BJ (cell line): ENCODE results near the gene TCF23. TPM values are rescaled to one million over a fixed set of nuclear protein-coding genes. Genes with fewer than 3 reads are reported as not detected.
"Not testable (repeated sequence)": the region's sequence is repeated elsewhere in the genome, so short reads cannot be mapped to it uniquely, and the experiment has no call there.

ENCODE experiments used
- CTCF ChIA-PET: fragments of 350-600 bp; formaldehyde crosslinking; extraction: SDS; loops from one replicate; lab custom pipeline; 2021; ENCODE audit warnings: antibody characterized with exemption, inconsistent platforms; lab: Yijun Ruan, JAX
- POLR2A ChIA-PET: fragments of 300-600 bp; sonication (Branson Sonifier 250); formaldehyde crosslinking; extraction: SDS; loops from one replicate; lab custom pipeline; 2021; ENCODE audit warnings: antibody characterized with exemption; lab: Charles Lee
- DNase-seq: peaks from one replicate; pipeline ENCODE4 v3.0.0-alpha.2; 2011; ENCODE audit warnings: low read depth
- H3K27me3 ChIP-seq: 2 replicates; pipeline ENCODE4 v1.6.0; 2011; ENCODE audit warnings: low read length; ENCODE audit not compliant: control insufficient read depth, insufficient read depth
- H3K36me3 ChIP-seq: 2 replicates; pipeline ENCODE4 v1.5.1; 2011; ENCODE audit warnings: low read length; ENCODE audit not compliant: control insufficient read depth, insufficient read depth
- H3K4me3 ChIP-seq: 2 replicates; pipeline ENCODE4 v1.5.1; 2011; ENCODE audit warnings: low read depth, mild to moderate bottlenecking, control low read depth, low read length
- CTCF ChIP-seq: IDR thresholded peaks from 2 replicates; pipeline ENCODE4 v1.5.1; 2011; ENCODE audit warnings: low read depth, mild to moderate bottlenecking, control low read depth, inconsistent platforms, low read length, moderate library complexity; ENCODE audit not compliant: insufficient read depth
- polyA plus RNA-seq: library from polyadenylated mRNA; depleted of rRNA; stranded (reverse); fragments of >200 nt; gene quantifications from 2 replicates; pipeline ENCODE4 v1.2.3, GENCODE V29; 2011

TCF23 gene
- polyA plus RNA-seq, 1 experiment = not detected

GRCh38 chr2:27194538-27195354 is 45.9 kb downstream of the TCF23 start:
- ChIA-PET CTCF (interaction anchor here (0.6 to 1.5 kb wide), 4 partner anchors 9 to 97 kb away, joined by 3 to 4 read pairs (median 3); no protein-coding TSS in a partner anchor), POLR2A (interaction anchor here (0.6 kb wide), 1 partner anchor 114 kb away, joined by 4 read pairs; no protein-coding TSS in a partner anchor)
- no peak for TF ChIP-seq CTCF
- no peaks in the 10 kb centered on the region; the same call in 1 of the 2 replicates for H3K27me3 ChIP-seq
- DNase-seq = no peak
- H3K36me3 ChIP-seq = no peaks in the 10 kb centered on the region
- H3K4me3 ChIP-seq = no peak overlapping the region

GRCh38 chr2:27195799-27196198 is 47.0 kb downstream of the TCF23 start:
- DNase-seq = not testable (repeated sequence)

DNA sequence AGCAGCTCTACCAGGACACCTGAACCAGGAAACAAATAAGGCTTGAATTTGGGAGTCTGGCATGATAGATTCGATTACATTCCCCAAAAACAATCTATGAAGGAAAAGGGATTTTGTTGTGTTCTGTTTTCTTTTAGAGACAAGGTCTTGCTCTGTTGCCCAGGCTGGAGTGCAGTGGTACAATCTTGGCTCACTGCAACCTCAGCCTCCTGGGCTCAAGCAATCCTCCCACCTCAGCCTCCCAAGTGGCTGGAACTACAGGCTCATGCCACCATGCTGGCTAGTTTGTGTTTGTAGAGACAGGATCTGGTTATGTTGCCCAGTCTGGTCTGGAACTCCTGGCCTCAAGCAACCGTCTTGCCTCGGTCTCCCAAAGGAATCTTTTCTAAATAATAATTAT is 49.3 kb downstream of the TCF23 start:
- H3K4me3 ChIP-seq, H3K36me3 ChIP-seq, CTCF ChIA-PET, H3K27me3 ChIP-seq, DNase-seq, POLR2A ChIA-PET: not testable (repeated sequence)

More at GRCh38 chr2:27195799-27196198, 47.0 kb downstream of the TCF23 start:
- H3K4me3 ChIP-seq, POLR2A ChIA-PET, CTCF ChIA-PET, H3K27me3 ChIP-seq, H3K36me3 ChIP-seq: not testable (repeated sequence)

GRCh38 chr2:27198627-27199026 is 49.8 kb downstream of the TCF23 start:
- POLR2A ChIA-PET = no interaction called here
- no peak for TF ChIP-seq CTCF

DNA sequence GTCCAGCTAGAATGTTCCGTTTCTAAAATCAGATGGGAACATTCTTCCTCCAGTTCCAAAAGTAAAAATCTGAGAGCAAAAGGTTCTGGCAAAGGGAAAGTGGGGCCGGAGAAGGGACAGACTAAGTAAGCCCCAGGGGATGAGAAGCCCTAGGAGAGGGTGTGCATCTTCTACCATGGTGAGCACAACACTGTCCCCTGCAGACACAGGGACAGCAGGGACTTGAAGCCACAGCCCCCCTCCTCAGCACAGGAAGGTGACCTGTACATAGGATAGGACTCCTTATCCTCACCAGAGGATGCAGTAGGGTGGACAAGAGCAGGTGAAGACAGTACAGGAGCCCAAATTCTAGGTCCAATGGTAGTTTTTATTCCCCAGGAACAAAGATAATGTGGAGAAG is 50.4 kb downstream of the TCF23 start:
- ChIA-PET POLR2A (no interaction called here), CTCF (interaction anchor here (1.3 kb wide), 1 partner anchor 238 kb away, joined by 3 read pairs; no protein-coding TSS in a partner anchor)
- no peak for TF ChIP-seq CTCF
- Histone ChIP-seq H3K27me3 (no peaks in the 10 kb centered on the region), H3K4me3 (no peak overlapping the region), H3K36me3 (peaks cover 10% of the 10 kb centered on the region)
- no peak for DNase-seq

More at GRCh38 chr2:27198627-27199026, 49.8 kb downstream of the TCF23 start:
- Histone ChIP-seq H3K4me3 (no peak overlapping the region), H3K36me3 (peaks cover 10% of the 10 kb centered on the region), H3K27me3 (no peaks in the 10 kb centered on the region)
- no peak for DNase-seq
- CTCF ChIA-PET = no interaction called here

- TF ChIP-seq CTCF = no peak
- H3K27me3 ChIP-seq = no peaks in the 10 kb centered on the region
- DNase-seq = no peak
- ChIA-PET POLR2A (no interaction called here), CTCF (interaction anchor here (1.4 kb wide), 1 partner anchor 102 kb away, joined by 3 read pairs; no protein-coding TSS in a partner anchor)
- no peak overlapping the region for H3K4me3 ChIP-seq
- H3K36me3 ChIP-seq = peaks cover 14% of the 10 kb centered on the region
Observed at GRCh38 chr2:27201675-27202074, 52.9 kb downstream of the TCF23 start.
